HG03342 (cell line): ENCODE results near the gene ZNF662.

ENCODE experiments used
- ATAC-seq: cut with Tn5 transposase; IDR thresholded peaks from one replicate; pipeline ENCODE4 v1.9.1; 2021; ENCODE audit warnings: mild to moderate bottlenecking, moderate library complexity; ENCODE audit not compliant: unreplicated experiment

Gene ZNF662

DNA sequence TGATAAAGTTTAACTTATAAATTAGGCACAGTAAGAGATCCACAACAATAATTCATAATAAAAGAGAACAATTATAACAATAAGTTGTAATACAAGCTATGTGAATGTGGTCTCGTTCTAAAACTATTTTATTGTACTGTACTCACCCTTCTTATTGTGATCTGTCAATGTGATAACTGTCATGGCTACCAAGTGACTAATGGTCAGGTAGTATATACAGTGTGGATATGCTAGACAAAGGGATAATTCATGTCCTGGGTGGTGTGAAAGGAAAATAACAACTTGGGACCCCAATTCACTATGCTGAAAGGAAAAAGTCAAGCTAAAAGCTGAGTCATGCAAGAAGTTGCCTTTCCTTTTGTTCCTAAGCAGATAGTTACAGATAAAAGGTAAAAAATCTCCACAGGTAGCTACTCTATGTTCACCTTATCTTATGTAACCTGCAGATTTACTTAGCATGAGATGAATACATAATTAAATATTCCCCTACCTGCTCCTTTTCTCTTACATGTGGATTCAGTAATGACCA lies 19.6 kb upstream of the ZNF662 start:
- no peak for ATAC-seq

DNA sequence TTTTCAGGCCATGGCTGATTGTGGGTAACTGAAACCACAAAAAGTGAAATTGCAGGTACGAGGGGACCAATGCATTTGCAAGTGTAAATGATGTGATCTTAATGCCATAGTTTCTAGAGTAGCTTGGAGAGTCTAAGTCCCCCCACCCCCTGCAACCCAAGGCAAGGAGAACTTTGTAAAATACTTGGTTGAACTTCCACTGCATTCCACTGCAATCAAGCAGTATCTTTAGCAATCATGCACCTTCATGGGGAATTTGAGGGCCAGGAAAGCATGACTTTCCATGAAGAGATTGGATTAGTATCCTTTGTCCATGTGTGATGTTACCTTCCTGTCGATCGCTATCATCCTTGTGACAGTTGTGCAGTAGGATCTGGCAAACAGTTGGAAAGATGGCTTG lies 18.9 kb upstream of the ZNF662 start:
- no peak for ATAC-seq

DNA sequence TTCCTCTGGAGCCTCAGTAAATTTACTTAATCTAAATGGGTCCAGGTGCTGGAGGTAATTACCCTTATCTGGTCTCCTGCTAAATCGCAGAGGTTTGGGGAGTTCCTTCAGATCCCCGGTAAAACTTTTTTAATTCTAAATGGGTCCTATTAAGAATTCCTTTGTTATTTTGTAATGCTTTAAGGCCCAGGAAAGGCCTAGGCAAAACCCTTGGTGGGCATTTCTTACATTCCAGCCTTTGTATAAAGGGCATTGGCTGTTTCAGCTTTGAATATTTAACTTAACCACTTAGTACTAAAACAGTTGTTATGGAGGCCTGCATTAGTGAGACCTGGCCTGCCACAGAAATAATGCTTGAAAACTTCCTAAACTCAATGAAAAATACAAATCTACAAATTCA lies 14.9 kb upstream of the ZNF662 start:
- ATAC-seq: no peak

DNA sequence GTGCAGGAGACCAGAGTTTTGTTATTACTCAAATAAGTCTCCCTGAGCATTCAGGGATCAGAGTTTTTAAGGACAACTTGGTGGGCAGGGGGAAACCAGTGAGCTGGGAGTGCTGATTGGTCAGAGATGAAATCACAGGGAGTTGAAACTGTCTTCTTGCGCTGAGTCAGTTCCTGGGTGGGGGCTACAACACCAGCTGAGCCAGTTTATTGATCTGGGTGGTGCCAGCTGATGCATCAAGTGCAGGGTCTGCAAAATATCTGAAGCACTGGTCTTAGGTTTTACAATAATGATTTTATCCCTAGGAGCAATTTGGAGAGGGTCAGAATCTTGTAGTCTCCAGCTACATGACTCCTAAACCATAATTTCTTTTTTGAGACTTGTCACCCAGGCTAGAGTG lies 13.8 kb upstream of the ZNF662 start:
- ATAC-seq: no peak

DNA sequence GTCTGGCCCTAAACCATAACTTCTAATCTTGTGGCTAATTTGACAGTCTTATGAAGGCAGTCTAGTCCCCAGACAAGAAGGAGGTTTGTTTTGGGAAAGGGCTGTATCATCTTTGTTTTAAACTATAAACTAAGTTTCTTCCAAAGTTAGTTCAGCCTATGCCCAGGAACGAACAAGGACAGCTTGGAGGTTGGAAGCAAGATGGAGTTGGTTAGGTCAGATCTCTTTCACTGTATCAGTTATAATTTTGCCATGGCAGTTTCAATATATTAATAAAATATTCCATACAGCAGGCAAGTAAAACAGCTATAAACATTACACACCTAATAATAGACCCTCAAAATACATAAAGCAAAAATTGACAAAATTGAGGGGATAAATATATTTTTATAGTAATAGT lies 13.1 kb upstream of the ZNF662 start:
- ATAC-seq: no peak

DNA sequence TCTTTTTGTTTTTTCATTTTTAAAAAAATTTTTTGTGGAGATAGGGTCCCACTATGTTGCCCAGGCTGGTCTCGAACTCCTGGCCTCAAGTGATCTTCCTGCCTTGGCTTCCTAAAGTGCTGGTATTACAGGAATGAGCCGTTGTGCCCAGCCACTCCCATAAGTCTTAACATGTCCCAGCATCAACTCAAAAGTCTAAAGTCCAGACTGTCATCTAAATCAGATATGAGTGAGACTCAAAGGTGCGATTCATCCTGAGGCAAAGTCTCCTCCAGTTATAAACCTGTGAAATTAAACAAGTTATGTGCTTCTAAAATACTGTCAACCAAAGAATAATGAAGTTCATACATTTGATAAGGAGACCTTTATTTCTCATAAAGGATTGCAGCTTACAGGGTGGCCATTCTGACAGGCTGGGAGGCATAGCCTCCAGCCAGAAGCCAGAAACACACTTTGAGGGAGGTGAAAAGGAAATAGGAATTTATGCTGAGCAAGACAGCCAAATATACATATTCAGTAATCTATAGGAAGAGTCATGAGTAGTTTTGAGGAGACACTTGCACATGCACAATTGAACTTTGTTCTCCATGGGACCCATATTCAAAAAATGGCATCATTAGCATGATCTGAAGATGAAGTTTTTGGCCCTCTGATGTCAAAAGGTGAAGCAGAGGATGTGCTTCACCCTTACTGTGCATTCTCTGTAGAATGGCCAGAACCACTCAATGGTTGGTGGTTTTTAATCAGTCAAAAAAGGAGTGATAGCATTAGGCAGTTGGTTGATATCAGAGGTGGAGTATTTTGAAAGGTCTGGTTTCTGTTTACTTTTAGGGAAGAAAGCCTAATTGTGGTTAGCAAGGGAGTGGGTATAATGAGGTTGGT lies 11.0 kb upstream of the ZNF662 start:
- ATAC-seq: no peak

DNA sequence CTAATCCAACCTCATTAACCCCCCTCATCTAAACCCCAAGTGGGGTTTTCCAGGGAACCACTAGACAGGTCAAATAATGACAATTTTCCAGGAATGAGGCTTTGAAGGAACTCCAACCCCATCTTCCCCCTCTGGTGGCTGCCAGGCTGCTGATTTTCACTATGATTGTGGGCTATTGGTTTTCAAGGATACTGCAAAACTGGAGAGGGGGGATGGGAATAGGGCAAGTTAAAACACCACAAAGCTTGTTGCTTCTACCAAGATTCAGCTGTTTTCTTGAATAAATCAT lies 10.4 kb upstream of the ZNF662 start:
- ATAC-seq: no peak

DNA sequence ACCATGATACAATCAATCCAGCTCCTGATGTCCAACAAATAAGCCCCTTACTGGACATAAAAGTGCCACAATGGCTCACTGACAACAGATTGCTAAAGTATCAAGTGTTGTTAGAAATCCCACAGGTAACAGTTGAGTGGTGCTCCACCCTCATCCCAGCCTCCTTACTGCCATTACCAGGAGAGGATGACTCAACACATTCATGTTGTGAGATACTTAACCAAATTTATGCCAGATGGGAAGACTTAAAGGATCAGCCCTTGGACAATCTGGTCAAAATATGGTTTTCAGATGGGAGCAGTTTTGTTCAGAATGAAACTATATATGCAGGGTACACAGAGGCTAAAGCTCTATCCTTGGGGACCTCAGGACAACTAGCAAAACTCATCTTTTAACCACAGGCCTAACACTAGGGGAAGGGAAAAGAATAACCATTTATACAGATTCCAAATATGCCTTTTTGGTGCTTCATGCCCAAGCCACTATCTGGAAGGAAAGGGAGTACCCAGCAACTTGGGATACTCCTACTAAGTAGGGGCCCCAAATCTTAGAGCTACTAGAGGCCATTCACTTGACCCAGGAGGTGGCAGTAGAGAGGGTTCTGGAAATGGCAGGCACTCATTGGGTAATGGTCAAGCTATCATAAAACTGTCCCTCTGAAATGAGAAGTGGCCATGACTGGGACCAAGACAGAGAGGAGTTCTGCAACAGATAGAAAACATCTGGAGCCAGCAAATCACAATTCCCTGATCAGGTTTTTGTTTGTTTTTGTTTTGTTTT lies 6.9 kb upstream of the ZNF662 start:
- no peak for ATAC-seq

DNA sequence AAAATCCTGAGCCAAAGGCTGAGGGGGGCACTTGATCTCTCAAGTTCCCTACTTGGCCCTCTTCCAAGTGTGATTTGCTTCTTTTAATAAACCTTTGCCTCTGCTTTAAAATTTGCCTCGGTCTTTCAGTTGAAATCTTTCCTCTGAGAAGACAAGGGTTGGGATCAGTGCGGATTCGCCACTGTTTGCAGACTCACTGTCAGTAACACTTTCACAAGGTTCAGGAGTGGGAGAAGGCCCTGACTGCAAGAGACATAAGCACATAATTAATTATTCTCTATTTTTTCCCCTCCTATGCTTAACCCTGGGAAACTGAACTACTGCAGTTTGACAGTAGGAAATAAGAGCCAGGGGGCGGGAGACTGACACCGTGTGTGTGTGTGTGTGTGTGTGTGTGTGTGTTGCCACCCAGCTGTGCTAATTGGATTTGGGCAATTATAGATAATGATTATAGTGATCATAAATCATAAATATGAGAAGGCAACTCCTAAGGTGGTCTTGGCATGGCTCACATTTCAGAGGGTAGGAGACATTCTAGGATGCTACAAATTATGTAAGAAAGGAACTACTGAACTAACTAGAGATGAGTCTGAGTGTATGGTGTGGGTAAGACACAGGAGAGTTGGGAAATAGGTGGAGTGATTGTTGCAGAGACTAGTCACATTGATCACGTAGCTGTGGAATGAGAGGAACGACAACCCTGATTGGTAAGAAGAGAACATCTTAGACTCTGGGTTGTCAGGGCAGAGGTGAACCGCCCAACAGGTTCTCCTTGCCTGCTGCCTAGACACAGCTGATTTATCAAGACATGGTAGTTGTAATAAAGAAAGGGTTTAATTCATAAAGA lies 5.5 kb upstream of the ZNF662 start:
- no peak for ATAC-seq

DNA sequence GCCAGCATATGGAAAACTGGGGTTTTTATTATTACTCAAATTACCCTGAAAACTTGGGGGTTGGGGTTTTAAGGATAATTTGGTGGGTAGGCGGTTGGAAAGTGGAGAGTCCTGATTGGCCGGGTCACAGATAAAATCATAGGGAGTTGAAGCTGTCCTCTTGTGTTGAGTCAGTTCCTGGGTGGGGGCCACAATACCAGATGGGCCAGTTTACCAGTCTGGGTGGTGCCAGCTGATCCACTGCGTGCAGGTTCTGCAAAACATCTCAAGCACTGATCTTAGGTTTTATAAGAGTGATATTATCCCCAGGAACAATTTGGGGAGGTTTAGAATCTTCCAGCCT lies 4.9 kb upstream of the ZNF662 start:
- ATAC-seq: no peak

DNA sequence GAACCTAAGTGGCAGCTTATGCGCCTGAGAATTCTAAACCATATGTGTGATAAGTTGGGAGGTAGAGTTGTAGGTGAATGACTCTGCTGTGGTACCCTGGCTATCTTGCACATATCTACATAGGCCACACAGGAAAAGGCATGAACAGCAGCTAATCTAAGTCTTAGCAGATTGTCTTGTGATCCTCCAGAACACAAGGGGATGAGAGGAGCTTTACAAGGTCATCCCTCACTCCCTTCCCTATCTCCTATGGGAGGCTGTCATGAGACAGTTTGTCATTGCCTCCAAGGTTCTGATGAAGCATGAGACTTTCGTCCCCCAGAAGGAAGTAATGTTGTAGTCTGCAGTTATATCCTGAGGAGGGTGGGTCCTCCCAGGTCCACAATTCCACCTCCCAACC lies 3.7 kb upstream of the ZNF662 start:
- no peak for ATAC-seq

DNA sequence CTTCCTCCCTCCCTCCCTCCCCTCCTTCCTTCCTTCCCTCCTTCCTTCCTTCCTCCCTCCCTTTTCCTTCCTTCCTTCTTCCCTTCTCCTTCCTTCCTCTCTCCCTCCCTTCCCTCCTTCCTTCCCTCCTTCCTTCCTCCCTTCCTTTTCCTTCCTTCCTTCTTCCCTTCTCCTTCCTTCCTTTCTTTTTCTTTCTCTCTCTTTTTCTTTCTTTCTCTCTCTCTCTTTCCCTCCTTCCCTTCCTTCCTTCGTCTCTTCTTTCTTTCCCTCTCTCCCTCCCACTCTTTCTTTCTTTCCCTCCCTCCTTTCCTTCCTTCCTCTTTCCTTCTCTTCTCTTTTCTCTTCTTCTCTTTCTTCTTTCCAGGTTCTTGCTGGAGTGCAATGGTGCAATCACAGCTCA lies 1.9 kb upstream of the ZNF662 start:
- ATAC-seq: no peak

DNA sequence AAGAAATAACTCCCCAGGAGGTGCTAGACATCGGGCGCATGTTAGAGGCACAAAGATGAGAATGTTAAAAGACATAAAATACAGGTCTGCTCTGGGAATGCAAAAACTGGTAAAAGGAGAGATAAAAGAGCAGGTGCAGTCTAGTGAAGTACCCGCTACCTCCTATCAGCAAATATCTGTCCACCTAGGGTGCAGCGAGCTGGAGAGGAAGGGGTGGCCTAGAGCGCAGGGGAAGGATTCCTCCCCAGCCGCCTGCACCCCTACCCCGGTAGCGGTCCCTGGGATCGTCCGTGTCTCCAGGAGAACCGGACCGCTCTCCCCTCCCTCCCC lies 237 bp upstream of the ZNF662 start:
- no peak for ATAC-seq

DNA sequence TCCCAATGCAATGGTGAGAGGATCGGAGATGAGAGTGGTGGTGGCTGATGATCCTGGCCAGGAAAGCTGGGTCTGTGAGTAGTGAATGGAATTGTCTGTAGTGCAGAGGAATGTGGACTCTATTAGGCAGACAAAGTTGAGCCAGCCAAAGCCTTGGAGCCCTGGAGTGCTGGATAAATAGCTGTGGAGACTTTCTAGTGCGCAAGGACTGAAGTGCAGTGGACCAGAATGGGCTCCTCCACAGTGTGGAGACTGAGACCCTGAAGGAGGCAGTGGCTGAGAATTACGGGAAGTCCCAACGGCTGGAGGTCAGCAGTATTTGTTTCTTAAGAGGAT lies 874 bp downstream of the ZNF662 start:
- no peak for ATAC-seq

DNA sequence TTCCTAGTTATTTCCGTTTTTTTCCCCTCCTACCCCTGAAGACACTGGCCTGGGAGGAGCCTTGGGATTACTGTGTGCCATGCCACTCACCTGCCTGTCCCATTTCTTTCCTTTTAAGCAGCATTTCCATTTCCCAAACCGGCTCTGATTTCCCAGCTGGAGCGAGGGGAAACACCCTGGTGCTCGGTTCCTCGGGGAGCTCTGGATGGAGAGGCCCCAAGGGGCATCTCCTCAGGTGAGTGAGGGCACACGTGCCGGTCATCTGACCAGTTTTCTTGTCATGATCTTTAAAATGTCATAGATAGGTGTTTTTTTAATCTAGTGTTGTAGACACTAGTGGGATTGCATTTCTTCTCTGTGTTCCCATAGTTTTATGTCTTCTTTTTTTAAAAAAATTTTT lies 2.7 kb downstream of the ZNF662 start:
- ATAC-seq: no peak

DNA sequence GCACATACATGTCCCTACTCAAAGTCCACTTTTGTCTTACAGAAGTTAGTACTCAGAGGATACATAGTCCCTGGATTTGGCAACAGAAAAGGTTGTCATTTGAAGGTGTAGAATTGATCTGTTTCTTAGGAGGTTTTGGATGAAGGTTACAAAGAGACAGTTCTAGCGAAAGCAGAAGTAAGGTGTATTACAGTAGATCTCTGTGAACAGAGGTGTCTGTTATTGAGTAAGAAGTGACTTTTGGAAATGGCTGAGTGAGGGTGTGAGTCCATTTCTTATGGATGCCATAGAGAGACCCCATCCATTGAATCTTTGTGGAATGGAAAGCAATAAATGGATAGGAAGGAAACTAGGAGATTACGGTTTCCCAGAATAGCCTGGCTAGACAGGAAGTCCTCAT lies 5.6 kb downstream of the ZNF662 start:
- no peak for ATAC-seq

DNA sequence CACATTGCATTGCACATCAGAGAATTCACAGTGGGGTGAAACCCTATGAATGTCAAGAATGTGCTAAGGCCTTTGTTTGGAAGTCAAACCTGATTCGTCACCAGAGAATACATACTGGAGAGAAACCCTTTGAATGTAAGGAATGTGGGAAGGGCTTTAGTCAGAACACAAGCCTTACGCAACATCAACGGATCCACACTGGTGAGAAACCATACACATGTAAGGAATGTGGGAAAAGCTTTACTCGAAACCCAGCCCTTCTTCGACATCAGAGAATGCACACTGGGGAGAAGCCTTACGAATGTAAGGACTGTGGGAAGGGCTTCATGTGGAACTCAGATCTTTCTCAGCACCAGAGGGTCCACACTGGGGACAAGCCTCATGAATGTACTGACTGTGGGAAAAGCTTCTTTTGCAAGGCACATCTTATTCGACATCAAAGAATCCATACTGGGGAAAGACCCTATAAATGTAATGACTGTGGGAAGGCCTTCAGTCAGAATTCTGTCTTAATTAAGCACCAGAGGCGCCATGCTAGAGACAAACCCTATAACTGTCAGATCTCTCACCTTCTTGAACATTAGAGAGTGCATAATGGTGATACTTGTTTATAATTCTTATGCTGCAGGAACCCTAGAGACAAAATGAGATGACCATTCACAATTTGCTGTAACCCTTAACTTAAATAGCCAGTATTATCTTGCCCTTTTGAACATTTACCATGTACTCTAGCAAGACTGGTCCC lies 9.0 kb downstream of the ZNF662 start:
- no peak for ATAC-seq

DNA sequence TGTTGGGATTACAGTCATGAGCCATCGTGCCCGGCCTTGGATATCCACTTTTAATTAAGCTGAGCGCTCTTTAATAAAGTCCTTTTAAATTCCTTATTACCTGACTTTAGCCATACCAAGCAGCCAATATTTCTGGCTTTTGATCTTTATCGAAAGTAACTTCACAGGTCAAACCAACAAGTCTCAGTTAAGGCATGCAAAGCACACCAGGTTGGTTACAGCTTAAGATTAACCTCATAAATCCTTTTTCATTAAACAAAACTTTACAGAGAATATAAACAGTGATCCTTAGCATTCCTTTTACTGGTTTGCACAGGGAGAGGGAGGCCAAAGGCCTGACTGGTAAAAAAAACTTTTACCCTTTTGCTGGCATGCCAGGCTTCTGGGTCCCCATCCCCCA lies 17.7 kb downstream of the ZNF662 start:
- ATAC-seq: no peak

DNA sequence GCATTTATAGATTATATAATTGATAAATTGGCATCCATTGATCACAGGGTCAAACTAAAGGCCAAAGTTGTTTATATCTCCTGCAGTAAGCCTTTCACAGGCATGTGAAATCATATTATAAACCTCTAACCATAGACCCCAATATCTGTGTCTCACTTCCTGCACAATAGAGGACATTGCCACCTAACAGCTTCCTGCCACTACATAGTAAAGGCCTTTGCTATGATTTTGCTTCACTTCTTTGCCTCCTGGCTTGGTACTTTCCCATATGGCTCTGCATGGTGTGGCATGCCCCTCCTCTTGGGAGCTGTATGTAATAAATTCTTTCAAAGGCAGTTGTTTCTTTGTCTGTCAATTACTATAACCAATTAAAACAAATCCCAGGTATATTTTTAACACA lies 20.4 kb downstream of the ZNF662 start:
- no peak for ATAC-seq

DNA sequence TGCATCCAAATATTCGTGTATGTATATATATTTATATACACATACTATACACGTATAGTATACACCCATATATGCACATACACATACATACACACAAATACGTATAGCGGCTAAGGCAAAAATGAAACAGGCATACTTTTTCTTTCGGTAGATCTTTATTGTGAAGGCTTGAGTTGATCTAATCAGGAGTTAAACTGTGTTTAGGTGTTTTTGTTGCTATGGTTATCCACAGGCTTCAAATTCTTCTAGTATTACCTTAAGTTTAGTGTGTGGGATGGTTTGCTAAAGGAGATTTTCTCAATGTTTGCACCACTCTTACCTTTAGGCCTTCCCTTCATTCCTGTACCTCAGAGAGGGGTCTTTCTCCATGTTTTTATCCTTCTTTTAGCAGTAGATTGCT lies 28.2 kb downstream of the ZNF662 start:
- ATAC-seq: no peak

DNA sequence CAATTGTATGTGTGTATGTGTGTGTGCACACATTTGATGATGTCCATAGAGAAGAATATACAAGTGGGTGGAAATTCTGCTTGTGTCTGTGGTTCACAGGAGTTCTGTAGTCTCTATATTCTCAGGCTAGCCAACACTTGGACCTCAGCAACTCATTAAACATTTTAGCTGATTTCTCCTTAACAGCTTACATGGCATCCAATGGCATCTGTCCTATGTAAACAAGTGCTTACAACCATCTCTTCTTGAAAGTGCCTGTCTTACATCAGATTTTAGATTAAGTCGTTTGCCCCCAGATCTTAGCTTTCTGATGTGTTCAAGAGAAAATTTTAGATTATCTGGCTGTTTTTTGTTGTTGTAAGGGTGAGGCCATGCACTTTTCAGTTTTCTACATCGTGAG lies 29.0 kb downstream of the ZNF662 start:
- no peak for ATAC-seq
